IPS-NIHi11 (cell line): ENCODE measurements around the gene DDX39B.
"Not testable (repeated sequence)": the region's sequence is repeated elsewhere in the genome, so short reads cannot be mapped to it uniquely, and the experiment has no call there.

Source experiments
- DNase-seq: peaks from one replicate; pipeline ENCODE4 v3.0.0; 2012; ENCODE audit warnings: mixed read lengths, low spot score

The DDX39B gene

DNA sequence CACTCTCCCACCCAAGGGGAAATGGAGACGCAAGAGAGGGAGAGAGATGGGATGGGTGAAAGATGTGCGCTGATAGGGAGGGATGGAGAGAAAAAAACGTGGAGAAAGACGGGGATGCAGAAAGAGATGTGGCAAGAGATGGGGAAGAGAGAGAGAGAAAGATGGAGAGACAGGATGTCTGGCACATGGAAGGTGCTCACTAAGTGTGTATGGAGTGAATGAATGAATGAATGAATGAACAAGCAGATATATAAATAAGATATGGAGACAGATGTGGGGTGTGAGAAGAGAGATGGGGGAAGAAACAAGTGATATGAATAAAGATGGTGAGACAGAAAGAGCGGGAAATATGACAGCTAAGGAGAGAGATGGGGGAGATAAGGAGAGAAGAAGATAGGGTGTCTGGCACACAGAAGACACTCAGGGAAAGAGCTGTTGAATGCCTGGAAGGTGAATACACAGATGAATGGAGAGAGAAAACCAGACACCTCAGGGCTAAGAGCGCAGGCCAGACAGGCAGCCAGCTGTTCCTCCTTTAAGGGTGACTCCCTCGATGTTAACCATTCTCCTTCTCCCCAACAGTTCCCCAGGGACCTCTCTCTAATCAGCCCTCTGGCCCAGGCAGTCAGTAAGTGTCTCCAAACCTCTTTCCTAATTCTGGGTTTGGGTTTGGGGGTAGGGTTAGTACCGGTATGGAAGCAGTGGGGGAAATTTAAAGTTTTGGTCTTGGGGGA lies 34.3 kb upstream of the DDX39B start:
- DNase-seq, result no peak

- no peak for DNase-seq
Observed at GRCh38 chr6:31575335-31575901, 33.6 kb upstream of the DDX39B start, which contains the start of gene TNF. Gene TNF (plus strand): TSS chr6:31575565. CDS start chr6:31575742, 177 bp downstream.

GRCh38 chr6:31574106-31575061 lies 32.6 kb upstream of the DDX39B start:
- DNase-seq, result no peak

DNA sequence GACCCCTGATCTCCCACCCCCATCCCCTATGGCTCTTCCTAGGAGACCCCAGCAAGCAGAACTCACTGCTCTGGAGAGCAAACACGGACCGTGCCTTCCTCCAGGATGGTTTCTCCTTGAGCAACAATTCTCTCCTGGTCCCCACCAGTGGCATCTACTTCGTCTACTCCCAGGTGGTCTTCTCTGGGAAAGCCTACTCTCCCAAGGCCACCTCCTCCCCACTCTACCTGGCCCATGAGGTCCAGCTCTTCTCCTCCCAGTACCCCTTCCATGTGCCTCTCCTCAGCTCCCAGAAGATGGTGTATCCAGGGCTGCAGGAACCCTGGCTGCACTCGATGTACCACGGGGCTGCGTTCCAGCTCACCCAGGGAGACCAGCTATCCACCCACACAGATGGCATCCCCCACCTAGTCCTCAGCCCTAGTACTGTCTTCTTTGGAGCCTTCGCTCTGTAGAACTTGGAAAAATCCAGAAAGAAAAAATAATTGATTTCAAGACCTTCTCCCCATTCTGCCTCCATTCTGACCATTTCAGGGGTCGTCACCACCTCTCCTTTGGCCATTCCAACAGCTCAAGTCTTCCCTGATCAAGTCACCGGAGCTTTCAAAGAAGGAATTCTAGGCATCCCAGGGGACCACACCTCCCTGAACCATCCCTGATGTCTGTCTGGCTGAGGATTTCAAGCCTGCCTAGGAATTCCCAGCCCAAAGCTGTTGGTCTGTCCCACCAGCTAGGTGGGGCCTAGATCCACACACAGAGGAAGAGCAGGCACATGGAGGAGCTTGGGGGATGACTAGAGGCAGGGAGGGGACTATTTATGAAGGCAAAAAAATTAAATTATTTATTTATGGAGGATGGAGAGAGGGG lies 31.7 kb upstream of the DDX39B start:
- no peak for DNase-seq

- DNase-seq, result no peak
Observed at GRCh38 chr6:31572041-31572911, 30.5 kb upstream of the DDX39B start, which contains the start of gene LTA. Gene LTA (plus strand): TSS chr6:31572289. CDS start chr6:31572743, 454 bp downstream.

- DNase-seq, result no peak
Observed at GRCh38 chr6:31569861-31570536, 28.2 kb upstream of the DDX39B start.

- DNase-seq, result no peak
Observed at GRCh38 chr6:31568537-31568961, 26.7 kb upstream of the DDX39B start.

DNA sequence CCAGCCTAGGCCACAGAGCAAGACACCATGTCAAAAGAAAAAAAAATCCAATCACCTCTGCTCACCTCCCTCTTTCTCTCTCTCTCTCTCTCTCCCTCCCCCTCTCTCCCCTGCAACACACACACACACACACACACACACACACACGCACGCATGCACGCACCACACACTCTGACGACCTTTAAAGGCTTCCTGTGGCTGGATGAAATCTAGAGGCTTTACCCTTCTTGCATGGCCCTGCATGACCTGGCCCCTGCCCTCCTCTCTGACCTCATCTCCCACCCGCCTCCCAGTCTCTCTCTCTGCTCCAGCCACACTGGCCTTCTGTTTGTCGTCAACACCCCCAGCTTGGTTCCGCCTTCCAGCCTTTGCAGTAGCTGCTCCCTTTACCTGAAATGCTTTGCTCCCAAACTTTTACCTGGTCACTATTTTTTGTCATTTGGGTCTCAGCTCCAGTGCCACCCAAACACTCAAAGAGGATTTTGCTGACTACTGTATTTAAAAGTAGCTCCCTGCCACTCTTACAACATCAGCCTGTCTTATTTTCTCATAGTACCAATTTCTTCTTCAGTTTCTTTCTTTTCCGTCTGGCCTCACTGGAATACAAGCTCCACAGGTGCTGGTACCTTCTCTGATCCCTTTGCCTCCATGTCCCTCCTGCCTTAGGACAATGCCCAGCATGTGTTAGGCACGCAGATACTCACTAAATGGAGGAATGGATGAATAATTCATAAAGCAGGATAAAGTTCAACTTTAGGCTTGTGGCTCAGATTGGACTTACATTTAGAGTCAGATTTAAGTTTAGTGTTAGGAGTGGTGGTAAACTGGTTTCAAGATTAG lies 25.9 kb upstream of the DDX39B start:
- DNase-seq, result no peak

GRCh38 chr6:31560697-31561058 lies 18.9 kb upstream of the DDX39B start:
- no peak for DNase-seq

DNA sequence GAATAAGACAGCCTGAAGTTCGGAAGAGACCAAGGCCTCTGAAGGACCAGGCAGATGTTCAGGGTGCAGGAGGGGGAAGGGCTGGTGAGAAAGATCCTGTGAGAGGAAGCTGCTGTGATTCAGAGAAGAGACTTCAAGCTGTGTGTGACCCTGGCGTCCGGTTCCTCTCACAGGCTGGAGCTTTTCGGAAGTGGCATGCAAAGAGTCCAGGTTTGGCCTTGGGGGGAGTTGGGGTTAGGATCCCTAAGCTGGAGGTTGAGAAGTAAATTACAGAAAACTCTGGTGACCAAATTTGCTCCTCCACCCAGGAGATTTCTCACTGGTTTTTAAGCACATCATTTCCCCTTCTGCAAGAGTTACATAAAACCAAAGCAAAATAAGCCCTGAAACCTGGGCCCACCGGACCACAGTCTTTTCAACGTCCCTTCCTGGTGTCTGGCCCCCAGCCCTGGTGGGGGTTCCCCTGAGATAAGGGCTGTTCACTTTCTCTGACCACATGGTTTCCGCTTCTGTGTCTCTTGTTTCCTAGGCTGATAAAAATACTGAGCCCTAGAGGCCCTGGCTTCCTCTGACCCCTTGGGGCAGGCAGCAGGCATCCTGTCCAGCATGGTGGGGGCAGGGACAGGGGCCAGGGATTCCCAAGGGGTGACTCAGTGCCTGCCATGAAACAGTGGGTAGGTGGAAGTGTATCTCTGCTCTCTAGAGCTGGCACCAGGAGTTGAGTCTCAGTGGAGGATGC lies 18.3 kb upstream of the DDX39B start:
- no peak for DNase-seq

DNA sequence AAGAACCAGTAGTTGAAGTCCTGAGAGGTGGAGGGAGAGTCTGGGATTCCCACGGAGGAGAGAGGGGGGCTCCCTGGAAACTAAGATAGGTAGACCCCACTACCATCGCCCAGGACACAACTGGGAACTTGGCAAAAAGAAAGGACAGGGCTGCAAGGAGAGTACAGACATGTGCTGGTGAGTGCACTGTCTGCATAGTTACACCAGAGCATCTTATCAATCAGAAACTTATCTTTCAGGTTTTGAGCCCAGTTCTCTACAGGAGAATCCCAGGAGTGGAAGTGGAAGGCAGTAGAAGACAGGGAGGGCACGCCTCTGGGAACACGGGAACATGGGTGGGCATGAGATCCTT lies 17.8 kb upstream of the DDX39B start:
- no peak for DNase-seq

DNA sequence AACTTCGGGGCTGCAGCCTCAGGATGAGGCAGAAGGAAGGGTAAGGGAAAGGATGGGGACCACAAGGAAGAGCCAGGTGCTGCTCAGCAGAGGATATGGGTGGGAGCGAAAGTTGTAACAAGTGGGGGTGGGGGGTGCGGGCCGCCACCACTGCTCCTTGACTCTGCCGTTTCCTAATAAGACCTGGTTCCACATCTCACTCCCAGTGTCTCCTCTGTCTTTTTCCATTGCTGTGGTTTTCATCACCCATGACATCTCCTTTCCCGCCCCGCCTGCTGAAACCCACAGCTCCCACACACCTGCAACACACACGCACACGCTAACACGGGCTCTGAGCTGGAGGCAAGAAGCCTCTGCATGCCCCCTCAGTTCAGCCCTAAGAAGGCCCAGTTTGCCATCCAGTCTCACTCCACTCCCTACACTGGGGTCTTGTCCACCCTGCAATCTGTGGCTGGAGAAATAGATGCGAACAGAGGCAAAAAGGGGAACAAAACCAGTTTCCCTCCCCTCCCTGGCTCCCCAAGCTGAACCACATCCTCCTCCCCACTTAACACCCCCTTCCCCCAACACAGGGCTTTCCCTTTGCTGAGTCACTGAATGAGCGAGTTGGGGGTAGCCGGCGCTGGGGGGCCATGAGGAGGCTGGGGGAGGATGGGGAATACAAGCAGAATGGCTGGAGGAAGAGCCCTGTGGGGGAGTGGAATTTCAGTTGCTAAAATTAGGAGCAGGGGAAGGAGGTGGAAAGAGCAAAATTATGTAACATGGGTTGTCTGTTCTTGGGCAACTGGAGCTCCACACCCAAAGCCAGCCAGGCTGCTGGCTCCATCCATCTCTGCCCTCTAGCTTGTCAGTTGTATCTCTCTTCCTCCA lies 17.1 kb upstream of the DDX39B start:
- no peak for DNase-seq

- DNase-seq, result no peak
Observed at GRCh38 chr6:31558318-31558625, 16.5 kb upstream of the DDX39B start.

- DNase-seq, result no peak
Observed at GRCh38 chr6:31557443-31558317, 15.9 kb upstream of the DDX39B start.

DNA sequence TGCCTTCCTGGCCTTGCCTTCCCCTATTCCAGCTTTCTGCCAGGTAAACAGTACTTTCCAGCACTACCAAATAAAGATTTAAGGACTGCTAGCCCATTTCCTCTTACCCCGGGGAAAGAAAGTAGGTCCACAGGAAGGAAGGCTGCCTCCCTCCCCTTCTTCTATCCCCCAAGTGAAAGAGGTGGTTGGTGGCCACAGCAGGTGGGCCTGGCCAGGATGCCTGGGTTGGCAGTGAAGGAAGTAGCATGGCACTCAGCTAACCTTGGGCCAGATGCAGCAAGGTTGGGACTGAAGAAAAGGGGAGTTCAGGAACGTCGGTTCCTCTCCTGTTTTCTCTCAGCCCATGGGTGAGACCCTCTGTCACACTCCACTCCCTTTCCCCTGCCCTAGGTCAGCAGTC lies 14.5 kb upstream of the DDX39B start:
- DNase-seq, result no peak

DNA sequence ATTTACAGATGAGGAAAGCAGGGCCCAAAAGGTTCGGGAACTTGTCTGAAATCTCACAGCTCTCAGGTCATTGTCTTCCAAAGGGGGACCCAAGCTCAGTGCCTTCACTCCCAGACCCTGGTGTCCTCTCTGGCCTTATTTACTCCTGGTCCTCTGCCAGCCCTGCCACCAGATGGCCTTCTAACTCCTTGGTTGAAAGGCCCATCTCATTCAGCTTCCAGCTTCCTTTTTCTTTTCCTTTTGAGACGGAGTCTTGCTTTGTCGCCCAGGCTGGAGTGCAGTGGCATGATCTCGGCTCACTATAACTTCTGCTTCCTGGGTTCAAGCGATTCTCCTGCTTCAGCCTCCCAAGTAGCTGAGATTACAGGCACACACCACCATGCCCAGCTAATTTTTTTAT lies 9.6 kb upstream of the DDX39B start:
- DNase-seq, result not testable (repeated sequence)

- no peak for DNase-seq
Observed at GRCh38 chr6:31548544-31548873, 6.7 kb upstream of the DDX39B start.
